HL-60 (cell line): ENCODE measurements around the gene SMAD6.

ENCODE experiments used
- DNase-seq, 2 experiments: peaks; one replicate each; pipeline ENCODE4 v3.0.0-alpha.2; 2010 to 2020; ENCODE audit warnings: low read depth in 1 of 2, low spot score in 1 of 2
- H3K27ac ChIP-seq: fragments of 250-450 bp; sonication (Bioruptor Pico); replicated peaks from 2 replicates; pipeline ENCODE4 v1.5.1; 2020; ENCODE audit warnings: mild to moderate bottlenecking, moderate library complexity
- H3K27me3 ChIP-seq: fragments of 250-450 bp; sonication (Bioruptor Pico); 2 replicates; pipeline ENCODE4 v1.5.1; 2021; ENCODE audit warnings: mild to moderate bottlenecking, moderate library complexity; ENCODE audit not compliant: insufficient read depth, poor library complexity, severe bottlenecking
- H3K4me3 ChIP-seq: replicated peaks from 2 replicates; pipeline ENCODE4 v1.5.1; 2011; ENCODE audit warnings: mild to moderate bottlenecking, control low read depth, low read length; ENCODE audit not compliant: insufficient read depth
- CTCF ChIP-seq: IDR thresholded peaks from one replicate; pipeline ENCODE4 v1.5.1; 2011; ENCODE audit warnings: low read length, control low read depth, inconsistent platforms; ENCODE audit not compliant: insufficient read depth
- GABPA ChIP-seq: IDR thresholded peaks from 2 replicates; pipeline ENCODE4 v1.6.1; 2012; ENCODE audit warnings: low read depth
- POLR2AphosphoS5 ChIP-seq: IDR thresholded peaks from 2 replicates; pipeline ENCODE4 v1.6.1; 2012; ENCODE audit warnings: low read depth
- REST ChIP-seq: IDR thresholded peaks from 2 replicates; pipeline ENCODE4 v1.6.1; 2012; ENCODE audit warnings: low read depth; ENCODE audit not compliant: insufficient replicate concordance
- SPI1 ChIP-seq: IDR thresholded peaks from 2 replicates; pipeline ENCODE4 v1.6.1; 2012; ENCODE audit warnings: low read depth, mild to moderate bottlenecking, borderline replicate concordance

SMAD6 gene

GRCh38 chr15:66721020-66721419 lies 19.0 kb downstream of the SMAD6 start:
- no peaks in the 10 kb centered on the region for H3K27me3 ChIP-seq
- TF ChIP-seq GABPA, result no peak
- no peak for TF ChIP-seq CTCF
- no peak for TF ChIP-seq REST
- no peak for TF ChIP-seq SPI1
- TF ChIP-seq POLR2AphosphoS5, result no peak
- no peak for DNase-seq
- H3K4me3 ChIP-seq, result no peak overlapping the region
- H3K27ac ChIP-seq, result no peak overlapping the region

GRCh38 chr15:66721501-66721937 lies 19.5 kb downstream of the SMAD6 start:
- no peak for TF ChIP-seq POLR2AphosphoS5
- TF ChIP-seq CTCF, result no peak
- TF ChIP-seq SPI1, result no peak
- no peak for TF ChIP-seq GABPA
- Histone ChIP-seq H3K27ac (no peak overlapping the region), H3K4me3 (no peak overlapping the region), H3K27me3 (no peaks in the 10 kb centered on the region)
- no peak for DNase-seq

GRCh38 chr15:66721954-66722353 lies 19.9 kb downstream of the SMAD6 start:
- DNase-seq, result no peak
- Histone ChIP-seq H3K4me3 (no peak overlapping the region), H3K27me3 (no peaks in the 10 kb centered on the region), H3K27ac (no peak overlapping the region)
- no peak for TF ChIP-seq SPI1
- TF ChIP-seq CTCF, result no peak
- no peak for TF ChIP-seq GABPA
- no peak for TF ChIP-seq POLR2AphosphoS5
- no peak for TF ChIP-seq REST

GRCh38 chr15:66722757-66723540 lies 20.9 kb downstream of the SMAD6 start:
- TF ChIP-seq CTCF (no peak), SPI1 (no peak), POLR2AphosphoS5 (no peak), GABPA (no peak), REST (no peak)
- no peak overlapping the region for H3K27ac ChIP-seq
- no peak overlapping the region for H3K4me3 ChIP-seq
- DNase-seq, result no peak
- H3K27me3 ChIP-seq, result no peaks in the 10 kb centered on the region
